NCI-H1417 treated with DMSO at 0.1 percent for 48 hours (cell line): ENCODE results near the gene FZD10.

ENCODE experiments used
- DNase-seq: peaks from one replicate; lab custom pipeline; 2025; lab: John Stamatoyannopoulos, UW

FZD10 gene

GRCh38 chr12:130179621-130180020 is 17.4 kb downstream of the FZD10 start:
- DNase-seq, result no peak

GRCh38 chr12:130181211-130181610 is 18.9 kb downstream of the FZD10 start:
- DNase-seq, result no peak

GRCh38 chr12:130183585-130184370 is 21.5 kb downstream of the FZD10 start:
- no peak for DNase-seq

GRCh38 chr12:130184404-130185090 is 22.3 kb downstream of the FZD10 start:
- no peak for DNase-seq

GRCh38 chr12:130185455-130186391 is 23.5 kb downstream of the FZD10 start:
- no peak for DNase-seq

- no peak for DNase-seq
Measured at GRCh38 chr12:130186651-130187268, 24.5 kb downstream of the FZD10 start.

- no peak for DNase-seq
Measured at GRCh38 chr12:130192642-130193345, 30.5 kb downstream of the FZD10 start.

- no peak for DNase-seq
Measured at GRCh38 chr12:130194154-130194553, 31.9 kb downstream of the FZD10 start.

GRCh38 chr12:130195369-130195768 is 33.1 kb downstream of the FZD10 start:
- no peak for DNase-seq

- no peak for DNase-seq
Measured at GRCh38 chr12:130195776-130196175, 33.5 kb downstream of the FZD10 start.

- no peak for DNase-seq
Measured at GRCh38 chr12:130196827-130197226, 34.6 kb downstream of the FZD10 start.

GRCh38 chr12:130198026-130198662 is 35.9 kb downstream of the FZD10 start:
- DNase-seq, result no peak

GRCh38 chr12:130198663-130199060 is 36.4 kb downstream of the FZD10 start:
- no peak for DNase-seq

GRCh38 chr12:130199581-130200390 is 37.5 kb downstream of the FZD10 start:
- DNase-seq, result no peak

- no peak for DNase-seq
Measured at GRCh38 chr12:130200445-130200844, 38.2 kb downstream of the FZD10 start.

- DNase-seq, result no peak
Measured at GRCh38 chr12:130201037-130201436, 38.8 kb downstream of the FZD10 start.

- DNase-seq, result no peak
Measured at GRCh38 chr12:130202201-130202600, 39.9 kb downstream of the FZD10 start.

GRCh38 chr12:130203151-130203550 is 40.9 kb downstream of the FZD10 start:
- no peak for DNase-seq

GRCh38 chr12:130204541-130204953 is 42.3 kb downstream of the FZD10 start:
- DNase-seq, result no peak

GRCh38 chr12:130205495-130205894 is 43.2 kb downstream of the FZD10 start:
- DNase-seq, result no peak
